Glomerular visceral epithelial cell (primary cell): ENCODE results near the gene MISP3.
A peak's percentile ranks its signal among the peaks of the same experiment; 100 is the strongest.

Experiments used
- DNase-seq: peaks from one replicate; pipeline ENCODE4 v3.0.0-alpha.2; 2016; ENCODE audit errors: extremely low spot score

Gene MISP3

GRCh38 chr19:14080887-14081796 lies 8.6 kb downstream of the MISP3 start:
- DNase-seq: peak; percentile 100

DNA sequence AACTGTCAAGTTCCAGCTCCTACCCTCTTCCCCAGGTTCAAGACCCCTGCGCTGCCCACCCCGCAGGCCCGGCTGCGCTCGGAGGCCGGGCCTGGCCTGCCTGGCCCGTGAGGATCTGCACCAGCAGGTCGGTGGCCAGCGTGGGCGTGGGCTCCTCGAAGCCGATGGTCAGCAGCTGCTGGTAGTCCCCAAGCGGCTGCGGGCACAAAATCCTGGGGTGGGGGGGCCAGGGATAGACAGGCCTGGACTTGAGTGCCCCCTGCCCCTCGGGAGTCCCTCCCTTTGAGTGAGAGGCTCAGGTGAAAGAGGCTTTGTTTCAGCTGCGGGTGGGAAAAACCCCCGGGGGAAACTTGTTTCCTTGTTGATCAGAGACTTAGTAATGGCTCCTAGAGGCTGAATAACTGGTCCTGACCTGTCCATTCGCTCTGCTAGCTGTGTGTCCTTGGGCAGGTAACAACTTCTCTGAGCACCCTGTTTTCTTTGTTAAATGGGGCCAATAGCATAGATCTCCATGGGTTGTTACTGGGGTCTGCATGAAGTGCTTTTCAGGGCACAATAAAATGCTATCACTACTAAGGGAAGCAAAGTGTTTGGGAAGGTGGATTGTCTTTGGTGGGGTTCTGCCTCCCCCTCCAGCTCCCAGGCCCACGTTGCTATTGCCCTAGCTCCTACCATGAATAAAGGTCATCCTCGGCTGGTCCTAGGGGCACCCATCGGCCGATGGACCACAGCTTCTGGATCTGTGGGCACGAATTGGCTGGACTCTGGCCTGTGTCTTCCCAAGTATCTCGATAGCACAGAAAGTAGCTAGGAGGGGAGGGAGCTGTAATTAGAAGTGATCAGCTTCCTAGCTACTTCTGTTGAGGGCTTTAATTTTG lies 9.4 kb downstream of the MISP3 start:
- DNase-seq: no peak

DNA sequence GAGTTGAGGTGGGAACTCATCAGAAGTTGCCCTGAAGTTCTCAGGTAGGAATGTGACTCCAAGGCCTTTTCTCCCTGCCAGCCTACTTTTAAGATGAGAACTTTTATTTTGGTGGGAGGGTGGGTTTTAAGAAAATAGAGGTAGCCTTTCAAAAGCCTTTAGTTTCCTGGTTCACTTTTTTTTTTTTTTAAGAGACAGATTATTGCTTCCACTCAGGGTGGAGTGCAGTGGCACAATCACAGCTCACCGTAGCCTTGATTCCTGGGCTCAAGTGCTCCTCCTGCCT lies 10.0 kb downstream of the MISP3 start:
- no peak for DNase-seq

GRCh38 chr19:14085309-14085995 lies 12.9 kb downstream of the MISP3 start, which contains the start of gene C19orf67:
Gene C19orf67, minus strand, starts transcription at chr19:14085783. Its CDS starts 156 bp downstream, at chr19:14085627.
- DNase-seq: no peak

DNA sequence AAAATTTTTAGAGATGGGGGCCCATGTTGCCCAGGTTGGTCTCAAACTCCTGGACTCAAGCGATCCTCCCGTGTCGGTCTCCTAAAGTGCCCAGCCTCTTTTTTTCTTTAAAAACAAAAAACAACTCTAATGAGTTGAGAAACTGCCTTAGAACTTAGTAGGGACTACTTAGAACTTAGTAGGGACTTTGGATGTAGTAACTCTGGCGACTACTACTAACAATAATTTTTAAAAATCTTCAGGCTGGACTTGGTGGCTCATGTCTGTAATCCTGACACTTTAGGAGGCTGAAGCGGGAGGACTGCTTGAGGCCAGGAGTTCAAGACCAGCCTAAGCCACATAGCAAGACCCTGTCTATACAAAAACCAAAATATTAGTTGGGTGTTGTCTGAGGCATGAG lies 13.5 kb downstream of the MISP3 start:
- no peak for DNase-seq

DNA sequence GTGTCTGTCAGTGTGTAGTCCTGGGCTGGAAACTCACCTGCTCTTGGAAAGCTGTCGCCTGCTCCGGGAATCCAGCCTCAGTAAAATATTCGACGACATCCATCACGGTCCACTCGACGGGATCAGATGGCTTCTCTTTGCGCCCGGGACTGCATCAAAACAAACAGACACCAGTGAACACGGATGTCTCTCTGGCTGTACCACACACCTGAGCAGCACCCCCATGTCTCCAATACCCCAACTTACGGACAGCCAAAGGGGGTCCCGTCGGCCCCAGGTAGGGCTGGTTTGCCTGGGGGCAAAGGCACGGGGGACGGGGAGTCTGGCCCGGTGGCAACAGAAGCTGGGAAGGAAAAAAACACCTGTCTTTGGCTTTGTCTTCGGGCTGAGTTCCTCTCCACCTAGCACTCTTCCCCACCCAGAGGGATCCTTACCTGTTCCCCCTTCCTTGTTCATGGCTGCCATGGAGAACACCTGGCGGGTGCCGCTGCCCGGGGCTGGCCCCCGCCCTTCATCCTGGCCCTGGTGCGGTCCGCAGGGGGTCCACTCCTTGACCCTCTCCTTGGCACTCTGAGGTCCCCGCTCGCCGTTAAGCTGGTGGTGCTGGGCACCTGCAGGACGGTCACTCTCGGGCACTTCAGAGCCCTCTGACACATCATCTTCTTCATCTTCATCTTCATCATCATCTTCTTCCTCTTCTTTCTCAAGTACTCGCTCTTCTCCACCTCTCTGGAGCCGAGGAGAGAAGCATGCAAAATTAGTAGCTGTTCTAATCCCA lies 16.2 kb downstream of the MISP3 start:
- no peak for DNase-seq

DNA sequence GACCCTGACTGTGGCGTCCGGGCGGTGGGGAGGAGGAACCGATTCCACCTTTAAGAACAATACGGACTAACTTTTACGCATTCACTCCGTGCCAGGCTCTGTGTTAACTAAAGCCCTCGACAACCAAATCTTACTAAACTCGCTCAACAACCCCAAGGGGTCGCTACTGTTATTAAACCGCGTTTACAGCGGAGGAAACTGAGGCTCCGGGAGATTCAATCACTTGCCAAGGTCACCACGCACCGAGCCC lies 16.8 kb downstream of the MISP3 start:
- no peak for DNase-seq

DNA sequence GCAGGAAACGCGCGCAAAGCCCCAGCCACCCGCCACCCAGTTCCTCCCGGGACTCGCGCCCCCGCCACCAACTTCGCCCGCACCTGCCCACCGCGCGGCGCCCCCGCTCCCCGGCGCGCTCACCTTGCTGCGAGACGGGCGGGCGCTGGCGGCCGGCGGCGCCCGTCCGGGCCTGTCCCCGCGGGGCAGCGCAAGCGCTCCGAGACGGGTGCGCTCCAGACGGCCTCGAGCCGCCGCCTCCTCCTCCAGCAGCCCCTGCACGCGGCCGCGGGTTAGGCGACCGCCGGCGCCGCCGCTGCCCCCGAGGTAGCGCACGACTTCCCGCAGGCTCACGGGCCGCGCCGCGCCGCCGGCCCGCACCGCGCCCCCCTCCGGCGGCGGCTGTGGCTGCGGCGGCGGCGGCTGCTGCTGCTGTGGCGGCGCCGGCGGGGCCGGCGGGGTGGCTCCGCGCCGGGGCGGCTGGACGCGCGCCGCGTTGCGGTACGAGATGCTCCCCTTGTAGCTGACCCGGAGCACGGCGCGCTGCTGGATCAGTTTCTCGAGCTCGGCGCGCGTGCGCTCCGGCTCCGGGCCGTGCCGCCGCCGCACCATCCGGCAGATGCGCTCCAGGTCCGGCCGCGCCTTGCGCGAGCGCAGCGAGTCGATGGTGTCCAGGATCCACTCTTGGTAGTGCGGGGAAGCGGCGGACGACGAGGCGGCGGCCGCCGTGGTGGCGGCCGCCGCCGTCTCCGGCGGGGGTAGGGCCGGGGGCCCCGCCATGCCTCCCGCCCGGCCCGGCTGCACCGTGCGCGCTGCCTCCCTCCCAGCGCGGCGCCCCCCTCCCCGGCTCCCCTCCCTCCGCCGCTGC lies 17.3 kb downstream of the MISP3 start:
- DNase-seq: peak; percentile 54

DNA sequence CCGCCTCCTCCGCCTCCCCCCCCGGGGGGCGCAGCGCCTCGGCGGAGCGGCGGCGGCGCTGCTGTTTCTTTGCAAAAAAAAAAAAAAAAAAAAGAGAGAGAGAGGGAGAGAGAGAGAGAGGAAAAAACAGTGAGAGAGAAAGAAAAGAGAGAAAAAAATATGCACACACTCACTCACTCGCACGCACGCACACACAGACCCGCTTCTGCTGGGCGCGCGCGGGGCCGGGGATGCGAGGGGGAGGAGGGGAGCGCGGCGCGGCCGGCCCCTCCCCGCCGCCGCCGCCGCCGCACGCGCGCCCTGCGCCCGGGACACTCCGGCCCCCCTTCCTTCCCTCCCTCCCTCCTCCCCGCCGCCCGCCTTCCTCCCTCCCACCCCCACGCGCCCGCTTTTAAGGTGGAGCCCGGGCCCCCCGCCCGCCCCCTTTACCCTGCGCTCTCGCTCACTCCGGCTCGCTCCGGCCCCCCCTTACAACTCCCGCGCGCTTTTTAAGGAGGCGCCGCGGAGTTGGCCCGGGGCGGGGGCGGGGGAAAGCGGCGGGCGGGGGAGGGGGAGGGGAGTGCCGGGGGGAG lies 18.0 kb downstream of the MISP3 start, which contains the start of gene SAMD1:
Gene SAMD1, minus strand, starts transcription at position 243 of the 572 bp plus-strand sequence.
- peak; percentile 93 for DNase-seq

DNA sequence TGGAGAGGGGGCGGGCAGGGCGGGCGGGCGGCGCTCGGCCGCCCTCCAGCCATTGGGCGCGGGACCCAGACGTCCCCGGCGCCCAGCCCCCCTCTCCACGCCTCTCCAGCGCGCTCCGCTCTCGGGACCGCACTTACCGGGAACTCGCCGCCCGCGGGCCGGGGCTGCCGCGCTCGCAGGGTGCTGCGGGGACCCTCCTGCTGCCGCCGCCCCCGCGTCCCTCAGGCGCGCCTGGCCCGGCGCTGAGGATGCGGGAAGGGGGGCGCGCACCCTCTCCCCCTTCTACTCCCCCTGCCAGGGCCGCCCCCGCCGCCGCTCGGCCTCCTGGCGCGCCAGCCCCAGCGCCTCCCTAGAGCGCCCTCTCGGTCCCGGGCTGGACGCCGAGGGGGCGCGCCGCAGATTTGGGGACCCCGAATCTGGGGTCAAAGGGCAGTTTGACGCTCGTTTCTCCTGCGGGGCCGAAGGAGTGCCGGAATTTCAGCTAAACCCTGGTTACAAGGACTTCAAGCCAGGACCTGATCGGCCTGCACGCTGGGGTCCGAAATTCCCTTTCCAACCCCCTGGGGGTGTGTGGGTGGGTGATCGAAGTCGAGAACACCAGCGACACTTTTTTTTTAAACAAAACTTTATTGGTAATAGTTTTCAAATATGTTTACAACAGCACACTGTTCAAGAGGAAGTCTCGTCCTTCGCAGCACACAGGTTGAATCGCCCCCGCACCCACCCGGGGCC lies 18.7 kb downstream of the MISP3 start:
- DNase-seq: peak; percentile 49

- no peak for DNase-seq
Observed at GRCh38 chr19:14091813-14092462, 19.4 kb downstream of the MISP3 start.

DNA sequence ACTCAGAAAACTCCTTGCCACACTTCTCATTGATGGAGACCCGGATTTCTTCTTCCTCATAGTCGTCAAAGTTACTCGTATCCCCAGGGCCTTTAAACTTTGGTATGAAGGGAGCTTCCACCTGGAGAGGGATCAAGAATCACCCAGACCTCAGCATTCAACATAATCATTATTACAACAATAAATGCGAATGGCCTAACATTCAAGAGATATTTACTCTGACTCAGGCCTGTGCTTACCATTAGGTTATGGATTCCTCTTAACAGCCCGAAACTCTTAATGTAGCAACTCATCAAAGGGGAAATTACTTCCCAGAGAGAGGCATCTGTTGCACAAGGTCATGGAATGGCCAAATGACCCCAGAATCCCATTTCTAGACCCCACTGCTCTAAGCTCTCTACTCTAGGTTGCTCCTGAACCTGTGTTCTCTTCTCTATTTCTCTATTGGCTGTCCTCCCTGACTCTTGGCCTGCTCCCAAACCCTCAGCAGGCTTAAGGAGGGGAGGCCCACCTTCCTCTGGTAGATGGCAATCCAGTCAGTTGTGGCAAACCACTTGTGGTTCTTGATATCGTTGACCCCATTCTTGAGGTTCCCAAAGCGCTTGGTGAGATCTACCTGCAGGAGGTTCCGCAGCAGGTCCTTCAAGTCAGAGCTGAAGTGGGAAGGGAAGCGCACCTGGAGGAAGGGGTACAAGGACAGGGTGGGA lies 20.7 kb downstream of the MISP3 start:
- DNase-seq: no peak

- DNase-seq: no peak
Observed at GRCh38 chr19:14094854-14095253, 22.3 kb downstream of the MISP3 start.

- DNase-seq: no peak
Observed at GRCh38 chr19:14096272-14096992, 23.8 kb downstream of the MISP3 start.

GRCh38 chr19:14097532-14098151 lies 25.1 kb downstream of the MISP3 start:
- no peak for DNase-seq

- no peak for DNase-seq
Observed at GRCh38 chr19:14101003-14101545, 28.5 kb downstream of the MISP3 start.

DNA sequence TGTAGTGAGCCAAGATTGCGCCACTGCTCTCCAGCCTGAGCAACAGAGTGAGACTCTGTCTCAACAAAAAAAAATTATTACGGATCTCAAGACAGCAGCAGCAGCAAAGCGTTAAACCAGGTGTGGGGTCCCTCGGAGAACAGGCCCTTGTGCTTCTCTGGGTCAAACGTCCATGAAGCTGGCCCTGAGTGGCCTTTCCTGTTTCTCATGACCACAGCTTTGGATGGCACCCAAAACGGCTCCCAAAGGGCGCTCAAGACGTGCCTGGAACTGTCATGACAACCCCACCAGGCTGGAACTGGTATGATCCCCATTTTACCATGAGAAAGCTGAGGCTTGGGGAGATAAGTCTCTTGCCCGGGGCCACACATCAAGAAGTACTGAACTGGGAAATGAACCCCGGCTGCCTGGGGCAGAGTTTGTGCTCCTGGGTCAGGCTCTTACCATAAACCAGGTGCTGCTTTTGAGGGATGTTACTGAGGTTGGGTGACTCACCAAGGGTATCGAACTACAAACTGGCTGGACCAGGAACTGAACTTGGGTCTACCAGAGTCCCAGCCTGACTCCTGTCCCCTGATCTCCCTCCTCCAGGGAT lies 29.6 kb downstream of the MISP3 start:
- DNase-seq: no peak
